Activated B cell treated with CpG ODN at 0.5 μM for 24 hours (primary cell): ENCODE data around the gene KCNIP1. TPM values are rescaled to one million over a fixed set of nuclear protein-coding genes. Genes with fewer than 3 reads are reported as not detected.
A peak's percentile ranks its signal among the peaks of the same experiment; 100 is the strongest.

Experiments
- ATAC-seq: fragments of 200-7000 bp; cut with Tn5 transposase; one replicate; pipeline ENCODE4 v1.10.0; 2021; ENCODE audit warnings: low read depth, mild to moderate bottlenecking, moderate library complexity
- CTCF ChIA-PET: fragments of 350-600 bp; sonication (Branson Sonifier 250); formaldehyde crosslinking; loops from one replicate; lab custom pipeline; 2021; ENCODE audit warnings: antibody characterized with exemption; lab: Charles Lee
- POLR2A ChIA-PET: fragments of 350-600 bp; sonication (Branson Sonifier 250); formaldehyde crosslinking; loops from one replicate; lab custom pipeline; 2021; ENCODE audit warnings: antibody characterized with exemption; lab: Charles Lee
- DNase-seq: peaks from one replicate; pipeline ENCODE4 v3.0.0; 2022
- H3K27ac Mint-ChIP-seq: one replicate; pipeline ENCODE4 v1.8.0; 2020; ENCODE audit warnings: mixed read lengths
- H3K27me3 Mint-ChIP-seq: one replicate; pipeline ENCODE4 v1.8.0; 2021; ENCODE audit warnings: mixed read lengths
- H3K36me3 Mint-ChIP-seq: one replicate; pipeline ENCODE4 v1.8.0; 2021; ENCODE audit warnings: low read depth, mixed read lengths
- H3K4me1 Mint-ChIP-seq: one replicate; pipeline ENCODE4 v1.8.0; 2021; ENCODE audit warnings: mixed read lengths
- H3K4me3 Mint-ChIP-seq: one replicate; pipeline ENCODE4 v1.8.0; 2020; ENCODE audit warnings: mild to moderate bottlenecking, mixed read lengths
- H3K9me3 Mint-ChIP-seq: one replicate; pipeline ENCODE4 v1.8.0; 2020; ENCODE audit warnings: mixed read lengths
- CTCF ChIP-seq: fragments of 200-600 bp; IDR thresholded peaks from one replicate; pipeline ENCODE4 v1.8.0; 2022; ENCODE audit warnings: antibody characterized with exemption, mild to moderate bottlenecking
- intact Hi-C: fragments of 100-400 bp; cut with micrococcal nuclease; formaldehyde crosslinking; loops from one replicate; pipeline ENCODE4 v1.15.1; 2024
- total RNA-seq: library from RNA; stranded (reverse); gene quantifications from 2 replicates; pipeline ENCODE4 v1.2.3, GENCODE V29; 2022

The KCNIP1 gene
- total RNA-seq, 1 donor from 2014 or later: not detected

GRCh38 chr5:170631466-170632195 is 127.8 kb downstream of the KCNIP1 start:
- no peak for TF ChIP-seq CTCF
- CTCF ChIA-PET: interaction anchor here (1.1 to 1.6 kb wide), 2 partner anchors 196 to 406 kb away, joined by 4 read pairs; no protein-coding TSS in a partner anchor
- Mint-ChIP-seq H3K27ac (no peak overlapping the region), H3K36me3 (no peaks in the 10 kb centered on the region), H3K4me1 (peaks cover 15% of the 10 kb centered on the region), H3K4me3 (no peak overlapping the region), H3K9me3 (no peaks in the 10 kb centered on the region), H3K27me3 (peaks cover 13% of the 10 kb centered on the region)
- no peak for ATAC-seq
- DNase-seq: no peak
- POLR2A ChIA-PET: no interaction called here
- intact Hi-C loops: no loop called here

- Mint-ChIP-seq H3K27me3 (peaks cover 16% of the 10 kb centered on the region), H3K4me1 (peaks cover 15% of the 10 kb centered on the region), H3K36me3 (no peaks in the 10 kb centered on the region), H3K9me3 (no peaks in the 10 kb centered on the region), H3K27ac (no peak overlapping the region), H3K4me3 (no peak overlapping the region)
- CTCF ChIA-PET: interaction anchor here (1.1 to 1.6 kb wide), 3 partner anchors 13 to 406 kb away, joined by 3 to 4 read pairs (median 4); no protein-coding TSS in a partner anchor
- POLR2A ChIA-PET: no interaction called here
- no peak for DNase-seq
- TF ChIP-seq CTCF: no peak
- no peak for ATAC-seq
- intact Hi-C loops: no loop called here
These were observed 128.6 kb downstream of the KCNIP1 start for GRCh38 chr5:170632266-170632984.

GRCh38 chr5:170632985-170633234 is 129.1 kb downstream of the KCNIP1 start:
- Mint-ChIP-seq H3K9me3 (no peaks in the 10 kb centered on the region), H3K4me3 (peak overlapping the region; percentile 75), H3K27ac (no peak overlapping the region), H3K4me1 (peaks cover 15% of the 10 kb centered on the region), H3K27me3 (peaks cover 18% of the 10 kb centered on the region), H3K36me3 (no peaks in the 10 kb centered on the region)
- TF ChIP-seq CTCF: peak; percentile 62
- CTCF ChIA-PET: interaction anchor here (1.1 to 1.2 kb wide), 2 partner anchors 13 to 407 kb away, joined by 3 to 4 read pairs; no protein-coding TSS in a partner anchor
- DNase-seq (peak; percentile 39), ATAC-seq (peak; percentile 66)
- POLR2A ChIA-PET: no interaction called here
- intact Hi-C loops: loop anchor here (1.0 kb wide), 2 partner anchors 198 to 533 kb away; no protein-coding TSS in a partner anchor

GRCh38 chr5:170633235-170634081 is 129.6 kb downstream of the KCNIP1 start:
- no peak for TF ChIP-seq CTCF
- peak; percentile 28 for ATAC-seq
- H3K36me3 Mint-ChIP-seq: no peaks in the 10 kb centered on the region
- H3K27ac Mint-ChIP-seq: no peak overlapping the region
- H3K9me3 Mint-ChIP-seq: no peaks in the 10 kb centered on the region
- no peak for DNase-seq
- H3K4me3 Mint-ChIP-seq: peak overlapping the region; percentile 75
- H3K27me3 Mint-ChIP-seq: peaks cover 18% of the 10 kb centered on the region
- intact Hi-C loops: loop anchor here (1.0 kb wide), 2 partner anchors 198 to 533 kb away; no protein-coding TSS in a partner anchor
- ChIA-PET CTCF (interaction anchor here (0.9 to 1.6 kb wide), 5 partner anchors 14 to 533 kb away, joined by 3 to 6 read pairs (median 4); no protein-coding TSS in a partner anchor), POLR2A (no interaction called here)
- H3K4me1 Mint-ChIP-seq: peaks cover 15% of the 10 kb centered on the region
